Measurements from ENCODE around the gene SETDB2.

- TF ChIP-seq GABPA (IDR thresholded peaks at IDR 0.05 in 1 of 2, conservative IDR thresholded peaks at IDR 0.05 in 1 of 2) (no peak), HNF4A (conservative IDR thresholded peaks at IDR 0.05) (no peak)
Measured at GRCh38 chr13:49457221-49457620, 13.1 kb downstream of the SETDB2 start.

Measured in liver (tissue), 2 donors.